HepG2 (cell line): ENCODE data around the gene COBL. TPM values are rescaled to one million over a fixed set of nuclear protein-coding genes. Genes with fewer than 3 reads are reported as not detected.

Experiments used
- AKAP8 ChIP-seq: sonication (generic); formaldehyde crosslinking; IDR thresholded peaks from 2 replicates; pipeline ENCODE4 v1.5.1; 2020; ENCODE audit warnings: mild to moderate bottlenecking, missing genetic modification reagents
- NR3C1 ChIP-seq: sonication (generic); formaldehyde crosslinking; IDR thresholded peaks from 2 replicates; pipeline ENCODE4 v1.4.0; 2020; ENCODE audit warnings: missing genetic modification reagents
- SOX5 ChIP-seq: IDR thresholded peaks from 2 replicates; pipeline ENCODE4 v1.6.1; 2016; ENCODE audit warnings: borderline replicate concordance
- ZFP1 ChIP-seq: IDR thresholded peaks from 2 replicates; pipeline ENCODE4 v1.6.1; 2016
- ZNF501 ChIP-seq: sonication (generic); formaldehyde crosslinking; IDR thresholded peaks from 2 replicates; pipeline ENCODE4 v1.5.1; 2020; ENCODE audit warnings: mild to moderate bottlenecking, moderate library complexity, missing genetic modification reagents
- polyA plus RNA-seq, 8 experiments: library from polyadenylated mRNA; depleted of rRNA in 3 of 8; stranded (reverse) in 7 of 8; unstranded in 1 of 8; fragments of >200 nt; fragmentation: Illumina TruSeq in 4 of 8; extraction: Trizol in 4 of 8; gene quantifications; 2 replicates each; pipeline versions ENCODE4 v1.2.1 to v1.2.3, GENCODE V29; 2011 to 2016; ENCODE audit warnings: low read depth in 4 of 8, missing spikeins in 1 of 8, mixed read lengths in 1 of 8; ENCODE audit not compliant: insufficient read depth in 1 of 8
- total RNA-seq, 5 experiments: library from RNA; depleted of rRNA; stranded (reverse); fragments of >200 nt; fragmentation: Illumina TruSeq; extraction: Trizol; gene quantifications; 2 replicates each; pipeline ENCODE4 v1.2.3, GENCODE V29; 2016; ENCODE audit warnings: low read depth in 1 of 5
- TF ChIP-seq, protein P1 (sequence below): sonication (generic); formaldehyde crosslinking; conservative IDR thresholded peaks from 2 replicates; pipeline ENCODE4 v1.4.0; 2020; ENCODE audit warnings: missing genetic modification reagents
- TF ChIP-seq, protein P2 (sequence below): sonication (generic); formaldehyde crosslinking; IDR thresholded peaks from 2 replicates; pipeline ENCODE4 v1.5.1; 2020; ENCODE audit warnings: missing genetic modification reagents, mild to moderate bottlenecking, borderline replicate concordance
- TF ChIP-seq, protein P3 (sequence below): sonication (generic); formaldehyde crosslinking; IDR thresholded peaks from 2 replicates; pipeline ENCODE4 v1.4.0; 2020; ENCODE audit warnings: mild to moderate bottlenecking, missing genetic modification reagents

COBL gene
- total and polyA plus RNA-seq, 2 of the 13 experiments (the other 11 are each of a cell fraction or from before 2014, with no cell fraction given), result 3.8 to 4.9 TPM

DNA sequence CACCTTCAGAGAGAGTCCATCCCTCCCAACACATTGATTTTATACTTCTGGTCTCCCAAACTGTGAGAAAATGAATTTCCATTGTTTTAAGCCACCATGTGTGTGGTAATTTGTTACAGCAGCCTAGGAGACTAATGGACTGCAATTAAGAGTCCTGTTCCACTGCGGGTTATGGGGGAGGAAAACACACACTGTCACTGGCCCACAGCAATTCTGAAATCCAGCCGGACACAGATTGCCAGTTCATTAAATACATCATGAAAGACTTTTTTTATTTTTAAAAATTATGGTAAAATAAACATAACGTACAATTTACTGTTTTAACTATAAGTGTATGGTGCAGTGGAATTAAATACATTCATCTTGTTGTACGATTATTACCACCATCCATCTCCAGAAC lies 340.5 kb downstream of the COBL start (continued):
- TF ChIP-seq, protein P1, sequence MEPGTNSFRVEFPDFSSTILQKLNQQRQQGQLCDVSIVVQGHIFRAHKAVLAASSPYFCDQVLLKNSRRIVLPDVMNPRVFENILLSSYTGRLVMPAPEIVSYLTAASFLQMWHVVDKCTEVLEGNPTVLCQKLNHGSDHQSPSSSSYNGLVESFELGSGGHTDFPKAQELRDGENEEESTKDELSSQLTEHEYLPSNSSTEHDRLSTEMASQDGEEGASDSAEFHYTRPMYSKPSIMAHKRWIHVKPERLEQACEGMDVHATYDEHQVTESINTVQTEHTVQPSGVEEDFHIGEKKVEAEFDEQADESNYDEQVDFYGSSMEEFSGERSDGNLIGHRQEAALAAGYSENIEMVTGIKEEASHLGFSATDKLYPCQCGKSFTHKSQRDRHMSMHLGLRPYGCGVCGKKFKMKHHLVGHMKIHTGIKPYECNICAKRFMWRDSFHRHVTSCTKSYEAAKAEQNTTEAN, result no peak
- TF ChIP-seq NR3C1 (CRISPR knock-in tag) (no peak), AKAP8 (CRISPR knock-in tag) (no peak), ZNF501 (CRISPR knock-in tag) (no peak), ZFP1 (CRISPR knock-in tag) (no peak), SOX5 (CRISPR knock-in tag) (no peak)
- TF ChIP-seq, protein P2, sequence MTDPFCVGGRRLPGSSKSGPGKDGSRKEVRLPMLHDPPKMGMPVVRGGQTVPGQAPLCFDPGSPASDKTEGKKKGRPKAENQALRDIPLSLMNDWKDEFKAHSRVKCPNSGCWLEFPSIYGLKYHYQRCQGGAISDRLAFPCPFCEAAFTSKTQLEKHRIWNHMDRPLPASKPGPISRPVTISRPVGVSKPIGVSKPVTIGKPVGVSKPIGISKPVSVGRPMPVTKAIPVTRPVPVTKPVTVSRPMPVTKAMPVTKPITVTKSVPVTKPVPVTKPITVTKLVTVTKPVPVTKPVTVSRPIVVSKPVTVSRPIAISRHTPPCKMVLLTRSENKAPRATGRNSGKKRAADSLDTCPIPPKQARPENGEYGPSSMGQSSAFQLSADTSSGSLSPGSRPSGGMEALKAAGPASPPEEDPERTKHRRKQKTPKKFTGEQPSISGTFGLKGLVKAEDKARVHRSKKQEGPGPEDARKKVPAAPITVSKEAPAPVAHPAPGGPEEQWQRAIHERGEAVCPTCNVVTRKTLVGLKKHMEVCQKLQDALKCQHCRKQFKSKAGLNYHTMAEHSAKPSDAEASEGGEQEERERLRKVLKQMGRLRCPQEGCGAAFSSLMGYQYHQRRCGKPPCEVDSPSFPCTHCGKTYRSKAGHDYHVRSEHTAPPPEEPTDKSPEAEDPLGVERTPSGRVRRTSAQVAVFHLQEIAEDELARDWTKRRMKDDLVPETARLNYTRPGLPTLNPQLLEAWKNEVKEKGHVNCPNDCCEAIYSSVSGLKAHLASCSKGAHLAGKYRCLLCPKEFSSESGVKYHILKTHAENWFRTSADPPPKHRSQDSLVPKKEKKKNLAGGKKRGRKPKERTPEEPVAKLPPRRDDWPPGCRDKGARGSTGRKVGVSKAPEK (CRISPR knock-in tag), result no peak
- TF ChIP-seq, protein P3, sequence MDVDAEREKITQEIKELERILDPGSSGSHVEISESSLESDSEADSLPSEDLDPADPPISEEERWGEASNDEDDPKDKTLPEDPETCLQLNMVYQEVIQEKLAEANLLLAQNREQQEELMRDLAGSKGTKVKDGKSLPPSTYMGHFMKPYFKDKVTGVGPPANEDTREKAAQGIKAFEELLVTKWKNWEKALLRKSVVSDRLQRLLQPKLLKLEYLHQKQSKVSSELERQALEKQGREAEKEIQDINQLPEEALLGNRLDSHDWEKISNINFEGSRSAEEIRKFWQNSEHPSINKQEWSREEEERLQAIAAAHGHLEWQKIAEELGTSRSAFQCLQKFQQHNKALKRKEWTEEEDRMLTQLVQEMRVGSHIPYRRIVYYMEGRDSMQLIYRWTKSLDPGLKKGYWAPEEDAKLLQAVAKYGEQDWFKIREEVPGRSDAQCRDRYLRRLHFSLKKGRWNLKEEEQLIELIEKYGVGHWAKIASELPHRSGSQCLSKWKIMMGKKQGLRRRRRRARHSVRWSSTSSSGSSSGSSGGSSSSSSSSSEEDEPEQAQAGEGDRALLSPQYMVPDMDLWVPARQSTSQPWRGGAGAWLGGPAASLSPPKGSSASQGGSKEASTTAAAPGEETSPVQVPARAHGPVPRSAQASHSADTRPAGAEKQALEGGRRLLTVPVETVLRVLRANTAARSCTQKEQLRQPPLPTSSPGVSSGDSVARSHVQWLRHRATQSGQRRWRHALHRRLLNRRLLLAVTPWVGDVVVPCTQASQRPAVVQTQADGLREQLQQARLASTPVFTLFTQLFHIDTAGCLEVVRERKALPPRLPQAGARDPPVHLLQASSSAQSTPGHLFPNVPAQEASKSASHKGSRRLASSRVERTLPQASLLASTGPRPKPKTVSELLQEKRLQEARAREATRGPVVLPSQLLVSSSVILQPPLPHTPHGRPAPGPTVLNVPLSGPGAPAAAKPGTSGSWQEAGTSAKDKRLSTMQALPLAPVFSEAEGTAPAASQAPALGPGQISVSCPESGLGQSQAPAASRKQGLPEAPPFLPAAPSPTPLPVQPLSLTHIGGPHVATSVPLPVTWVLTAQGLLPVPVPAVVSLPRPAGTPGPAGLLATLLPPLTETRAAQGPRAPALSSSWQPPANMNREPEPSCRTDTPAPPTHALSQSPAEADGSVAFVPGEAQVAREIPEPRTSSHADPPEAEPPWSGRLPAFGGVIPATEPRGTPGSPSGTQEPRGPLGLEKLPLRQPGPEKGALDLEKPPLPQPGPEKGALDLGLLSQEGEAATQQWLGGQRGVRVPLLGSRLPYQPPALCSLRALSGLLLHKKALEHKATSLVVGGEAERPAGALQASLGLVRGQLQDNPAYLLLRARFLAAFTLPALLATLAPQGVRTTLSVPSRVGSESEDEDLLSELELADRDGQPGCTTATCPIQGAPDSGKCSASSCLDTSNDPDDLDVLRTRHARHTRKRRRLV (CRISPR knock-in tag), result no peak
